Stomach (tissue), 4 donors: Measurements from ENCODE around the gene DEDD2.

ENCODE experiments used
- CTCF ChIP-seq, 7 experiments: fragments of 450-650 bp in 4 of 7; fragments of 200-600 bp in 3 of 7; sonication (generic) in 3 of 7; IDR thresholded peaks; one replicate each; pipeline ENCODE4 v1.5.1; 2016 to 2019; ENCODE audit warnings: antibody characterized with exemption in 7 of 7, control low read depth in 2 of 7, mild to moderate bottlenecking in 1 of 7
- EP300 ChIP-seq: sonication (generic); formaldehyde crosslinking; IDR thresholded peaks from one replicate; pipeline ENCODE4 v1.6.1; 2017; ENCODE audit warnings: antibody characterized with exemption
- POLR2A ChIP-seq, 4 donors: fragments of 450-650 bp; IDR thresholded peaks; one replicate each; pipeline ENCODE4 v1.6.1; 2016; ENCODE audit warnings: antibody characterized with exemption in 4 of 4, control low read depth in 2 of 4, mild to moderate bottlenecking in 1 of 4, moderate library complexity in 1 of 4
- POLR2AphosphoS5 ChIP-seq, 3 donors: sonication (generic); formaldehyde crosslinking; IDR thresholded peaks; one replicate each; pipeline ENCODE4 v1.6.1; 2016; ENCODE audit warnings: antibody characterized with exemption in 3 of 3

GRCh38 chr19:42241279-42241678 is 23.8 kb upstream of the DEDD2 start:
- TF ChIP-seq CTCF (IDR thresholded peaks at IDR 0.05) (no peak), POLR2AphosphoS5 (IDR thresholded peaks at IDR 0.05) (no peak), POLR2A (IDR thresholded peaks at IDR 0.05) (no peak), EP300 (no peak)
